ENCODE results near the gene MFAP2.

The MFAP2 gene

GRCh38 chr1:16980473-16981268, at the start of gene MFAP2:
TSS of gene MFAP2 (minus strand) at chr1:16980620. CDS start at chr1:16978273, 2,347 bp downstream.
- no peak for TF ChIP-seq EP300 (IDR thresholded peaks at IDR 0.05; ENCODE audit: borderline replicate concordance)
- no peak for TF ChIP-seq RAD21 (IDR thresholded peaks at IDR 0.05; ENCODE audit: low read depth)
- TF ChIP-seq EGR1 (IDR thresholded peaks at IDR 0.05): no peak
- TF ChIP-seq REST (IDR thresholded peaks at IDR 0.05; ENCODE audit: low read depth): no peak
- no peak; the same call in 1 of the 2 replicates for TF ChIP-seq MAX (IDR thresholded peaks at IDR 0.05)
- no peak for TF ChIP-seq FOXM1 (IDR thresholded peaks at IDR 0.05; ENCODE audit: borderline replicate concordance, low read depth)
- TF ChIP-seq NFIC (IDR thresholded peaks at IDR 0.05): no peak; the same call in 1 of the 2 replicates
- TF ChIP-seq TCF12 (IDR thresholded peaks at IDR 0.05; ENCODE audit: low read depth): no peak
- TF ChIP-seq TEAD4 (IDR thresholded peaks at IDR 0.05): no peak
- TF ChIP-seq TAF1 (IDR thresholded peaks at IDR 0.05; ENCODE audit: low read depth): no peak
- TF ChIP-seq USF1 (IDR thresholded peaks at IDR 0.05): no peak
- no peak for TF ChIP-seq CEBPB (IDR thresholded peaks at IDR 0.05)
- no peak for TF ChIP-seq ZBTB7A (IDR thresholded peaks at IDR 0.05; ENCODE audit: low read depth)
- TF ChIP-seq YY1 (IDR thresholded peaks at IDR 0.05; ENCODE audit: low read depth): no peak
- no peak for TF ChIP-seq CREB1 (IDR thresholded peaks at IDR 0.05; ENCODE audit: low read depth)

- TF ChIP-seq RAD21 (IDR thresholded peaks at IDR 0.05; ENCODE audit: low read depth) (no peak), USF1 (IDR thresholded peaks at IDR 0.05) (no peak), YY1 (IDR thresholded peaks at IDR 0.05; ENCODE audit: low read depth) (no peak), TAF1 (IDR thresholded peaks at IDR 0.05; ENCODE audit: low read depth) (no peak), ZBTB7A (IDR thresholded peaks at IDR 0.05; ENCODE audit: low read depth) (no peak), EGR1 (IDR thresholded peaks at IDR 0.05) (no peak), MAX (IDR thresholded peaks at IDR 0.05) (no peak), NFIC (IDR thresholded peaks at IDR 0.05) (no peak), CREB1 (IDR thresholded peaks at IDR 0.05; ENCODE audit: low read depth) (no peak), CEBPB (IDR thresholded peaks at IDR 0.05) (no peak), REST (IDR thresholded peaks at IDR 0.05; ENCODE audit: low read depth) (no peak), EP300 (IDR thresholded peaks at IDR 0.05; ENCODE audit: borderline replicate concordance) (no peak), FOXM1 (IDR thresholded peaks at IDR 0.05; ENCODE audit: borderline replicate concordance, low read depth) (no peak), TCF12 (IDR thresholded peaks at IDR 0.05; ENCODE audit: low read depth) (no peak), TEAD4 (IDR thresholded peaks at IDR 0.05) (no peak)
These were observed 49.8 kb upstream of the MFAP2 start for GRCh38 chr1:17030206-17030605.

GRCh38 chr1:17028662-17029188, 48.3 kb upstream of the MFAP2 start:
- no peak for TF ChIP-seq EP300 (IDR thresholded peaks at IDR 0.05; ENCODE audit: borderline replicate concordance)
- no peak for TF ChIP-seq CEBPB (IDR thresholded peaks at IDR 0.05)
- no peak for TF ChIP-seq MAX (IDR thresholded peaks at IDR 0.05)
- TF ChIP-seq USF1 (IDR thresholded peaks at IDR 0.05): no peak
- no peak for TF ChIP-seq YY1 (IDR thresholded peaks at IDR 0.05; ENCODE audit: low read depth)
- TF ChIP-seq CREB1 (IDR thresholded peaks at IDR 0.05; ENCODE audit: low read depth): no peak
- TF ChIP-seq TCF12 (IDR thresholded peaks at IDR 0.05; ENCODE audit: low read depth): no peak
- no peak for TF ChIP-seq TAF1 (IDR thresholded peaks at IDR 0.05; ENCODE audit: low read depth)
- no peak for TF ChIP-seq FOXM1 (IDR thresholded peaks at IDR 0.05; ENCODE audit: borderline replicate concordance, low read depth)
- no peak for TF ChIP-seq NFIC (IDR thresholded peaks at IDR 0.05)
- TF ChIP-seq EGR1 (IDR thresholded peaks at IDR 0.05): no peak
- no peak for TF ChIP-seq RAD21 (IDR thresholded peaks at IDR 0.05; ENCODE audit: low read depth)
- TF ChIP-seq TEAD4 (IDR thresholded peaks at IDR 0.05): no peak
- no peak for TF ChIP-seq REST (IDR thresholded peaks at IDR 0.05; ENCODE audit: low read depth)
- TF ChIP-seq ZBTB7A (IDR thresholded peaks at IDR 0.05; ENCODE audit: low read depth): no peak
